NCI-H146 (cell line): ENCODE results near the gene LDAF1.

Source experiments
- DNase-seq: peaks from one replicate; lab custom pipeline; 2025; lab: John Stamatoyannopoulos, UW

The LDAF1 gene

GRCh38 chr16:21197112-21197511 lies 38.6 kb downstream of the LDAF1 start:
- DNase-seq, result no peak

- DNase-seq, result no peak
These were observed 39.1 kb downstream of the LDAF1 start for GRCh38 chr16:21197621-21198020.

- DNase-seq, result no peak
These were observed 41.2 kb downstream of the LDAF1 start for GRCh38 chr16:21199607-21200218.

- DNase-seq, result no peak
These were observed 44.8 kb downstream of the LDAF1 start for GRCh38 chr16:21203155-21203797.

- no peak for DNase-seq
These were observed 46.8 kb downstream of the LDAF1 start for GRCh38 chr16:21205303-21205702.

GRCh38 chr16:21206550-21206949 lies 48.1 kb downstream of the LDAF1 start:
- no peak for DNase-seq

- no peak for DNase-seq
These were observed 50.2 kb downstream of the LDAF1 start for GRCh38 chr16:21208446-21209230.

GRCh38 chr16:21211486-21211885 lies 53.0 kb downstream of the LDAF1 start, which contains the start of gene ZP2:
ZP2 (minus strand) TSS chr16:21211574; CDS start chr16:21211547, 27 bp downstream.
- no peak for DNase-seq

- DNase-seq, result no peak
These were observed 55.6 kb downstream of the LDAF1 start for GRCh38 chr16:21214086-21214485.

- DNase-seq, result no peak
These were observed 58.6 kb downstream of the LDAF1 start for GRCh38 chr16:21217121-21217520.

- no peak for DNase-seq
These were observed 59.7 kb downstream of the LDAF1 start for GRCh38 chr16:21218153-21218552.

GRCh38 chr16:21219551-21219950 lies 61.1 kb downstream of the LDAF1 start:
- DNase-seq, result no peak

- no peak for DNase-seq
These were observed 64.2 kb downstream of the LDAF1 start for GRCh38 chr16:21222495-21223337.

- DNase-seq, result no peak
These were observed 65.3 kb downstream of the LDAF1 start for GRCh38 chr16:21223787-21224186.

GRCh38 chr16:21224800-21225199 lies 66.3 kb downstream of the LDAF1 start:
- DNase-seq, result no peak

GRCh38 chr16:21226749-21227148 lies 68.3 kb downstream of the LDAF1 start:
- no peak for DNase-seq

GRCh38 chr16:21227866-21228265 lies 69.4 kb downstream of the LDAF1 start:
- no peak for DNase-seq

GRCh38 chr16:21228361-21228872 lies 69.9 kb downstream of the LDAF1 start:
- no peak for DNase-seq
